ENCODE data around the gene MINDY1. TPM values are rescaled to one million over a fixed set of nuclear protein-coding genes. Genes with fewer than 3 reads are reported as not detected.

MINDY1 gene
- total and polyA plus RNA-seq, 9 of the 15 experiments (the other 6 are each of a cell fraction or from before 2014, with no cell fraction given): 0.49 to 11.0 (median 6.0) TPM

DNA sequence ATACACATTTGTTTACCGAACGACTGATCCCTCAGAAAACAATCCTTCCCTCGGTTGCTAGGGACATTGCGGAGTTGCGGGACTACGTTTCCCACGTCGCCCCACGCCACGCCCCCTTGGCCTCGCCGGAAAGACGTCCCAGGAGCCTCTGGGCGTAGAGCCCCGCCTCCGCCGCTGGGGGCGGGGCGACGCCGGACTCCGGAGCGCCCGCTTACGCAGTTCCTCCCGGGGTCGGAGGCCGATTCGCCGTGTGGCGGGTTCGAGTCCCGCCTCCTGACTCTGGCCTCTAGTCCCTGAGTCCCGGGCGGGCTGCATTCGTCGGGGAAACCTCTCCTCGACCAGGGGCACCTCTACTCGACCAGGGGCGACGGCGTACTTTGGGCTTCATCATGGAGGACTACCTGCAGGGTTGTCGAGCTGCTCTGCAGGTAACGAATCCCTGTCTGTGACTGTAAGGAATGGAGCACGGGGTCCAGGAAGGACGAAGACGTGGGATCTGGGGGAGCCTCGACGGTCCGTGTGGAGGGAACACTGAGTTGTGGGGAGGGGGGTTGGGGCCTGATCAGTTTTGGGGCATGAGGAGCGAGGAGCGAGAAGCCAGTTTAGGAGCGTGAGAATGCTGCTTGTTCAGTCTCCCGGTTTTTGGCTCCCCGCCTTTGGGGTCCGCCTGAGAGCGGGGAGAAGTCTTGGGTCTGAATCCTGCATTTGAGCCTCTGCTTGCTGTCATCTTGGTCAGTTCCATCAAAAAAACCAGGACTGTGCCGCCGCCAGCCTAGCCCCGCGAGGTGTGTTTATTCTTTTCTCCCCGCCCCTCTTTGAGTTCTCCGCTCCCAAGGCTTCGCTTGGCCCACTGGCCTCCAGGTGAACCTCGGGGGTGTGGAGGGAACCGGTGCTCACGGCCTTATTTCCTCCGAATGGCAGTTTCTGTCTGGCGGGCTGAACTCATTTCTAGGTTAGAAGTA, 1.8 kb upstream of the MINDY1 start, which contains the start of gene PRUNE1 (continued):
- TF ChIP-seq, protein P1, sequence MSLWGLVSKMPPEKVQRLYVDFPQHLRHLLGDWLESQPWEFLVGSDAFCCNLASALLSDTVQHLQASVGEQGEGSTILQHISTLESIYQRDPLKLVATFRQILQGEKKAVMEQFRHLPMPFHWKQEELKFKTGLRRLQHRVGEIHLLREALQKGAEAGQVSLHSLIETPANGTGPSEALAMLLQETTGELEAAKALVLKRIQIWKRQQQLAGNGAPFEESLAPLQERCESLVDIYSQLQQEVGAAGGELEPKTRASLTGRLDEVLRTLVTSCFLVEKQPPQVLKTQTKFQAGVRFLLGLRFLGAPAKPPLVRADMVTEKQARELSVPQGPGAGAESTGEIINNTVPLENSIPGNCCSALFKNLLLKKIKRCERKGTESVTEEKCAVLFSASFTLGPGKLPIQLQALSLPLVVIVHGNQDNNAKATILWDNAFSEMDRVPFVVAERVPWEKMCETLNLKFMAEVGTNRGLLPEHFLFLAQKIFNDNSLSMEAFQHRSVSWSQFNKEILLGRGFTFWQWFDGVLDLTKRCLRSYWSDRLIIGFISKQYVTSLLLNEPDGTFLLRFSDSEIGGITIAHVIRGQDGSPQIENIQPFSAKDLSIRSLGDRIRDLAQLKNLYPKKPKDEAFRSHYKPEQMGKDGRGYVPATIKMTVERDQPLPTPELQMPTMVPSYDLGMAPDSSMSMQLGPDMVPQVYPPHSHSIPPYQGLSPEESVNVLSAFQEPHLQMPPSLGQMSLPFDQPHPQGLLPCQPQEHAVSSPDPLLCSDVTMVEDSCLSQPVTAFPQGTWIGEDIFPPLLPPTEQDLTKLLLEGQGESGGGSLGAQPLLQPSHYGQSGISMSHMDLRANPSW (CRISPR knock-in tag; IDR thresholded peaks at IDR 0.05): no peak
- TF ChIP-seq SRSF1 (IDR thresholded peaks at IDR 0.05; ENCODE audit: low read depth, low read length) (no peak), ZNF224 (CRISPR knock-in tag; IDR thresholded peaks at IDR 0.05) (no peak), NELFE (IDR thresholded peaks at IDR 0.05; ENCODE audit: insufficient read depth, insufficient read length) (no peak), POLR2A (conservative IDR thresholded peaks at IDR 0.05) (peak; percentile 77), TAL1 (IDR thresholded peaks at IDR 0.05) (no peak), BCOR (IDR thresholded peaks at IDR 0.05) (peak; percentile 70), KDM1A (IDR thresholded peaks at IDR 0.05) (no peak), SP2 (IDR thresholded peaks at IDR 0.05; ENCODE audit: extremely low read depth, low read depth, low read length, poor library complexity, severe bottlenecking) (no peak), ZNF239 (CRISPR knock-in tag; IDR thresholded peaks at IDR 0.05) (no peak), SIX5 (IDR thresholded peaks at IDR 0.05; ENCODE audit: borderline replicate concordance in 1 of 2, insufficient read depth in 1 of 2, low read depth in 1 of 2, low read length in 2 of 2) (peak; percentile 60 to 68; a peak in 3 of 4 replicates), NFATC3 (IDR thresholded peaks at IDR 0.05) (no peak), MECOM (CRISPR knock-in tag; IDR thresholded peaks at IDR 0.05) (no peak), TEAD1 (CRISPR knock-in tag; IDR thresholded peaks at IDR 0.05) (0 out of 4 replicates have a peak, but pooled peaks of 1 of the 2 experiments have one; percentile 9), CAMTA2 (CRISPR knock-in tag; conservative IDR thresholded peaks at IDR 0.05) (no peak), ZNF212 (CRISPR knock-in tag; IDR thresholded peaks at IDR 0.05) (no peak), ZNF785 (CRISPR knock-in tag; IDR thresholded peaks at IDR 0.05) (no peak), SNRNP70 (optimal IDR thresholded peaks at IDR 0.05; ENCODE audit: low read depth, low read length) (no peak)
- TF ChIP-seq, protein P2, sequence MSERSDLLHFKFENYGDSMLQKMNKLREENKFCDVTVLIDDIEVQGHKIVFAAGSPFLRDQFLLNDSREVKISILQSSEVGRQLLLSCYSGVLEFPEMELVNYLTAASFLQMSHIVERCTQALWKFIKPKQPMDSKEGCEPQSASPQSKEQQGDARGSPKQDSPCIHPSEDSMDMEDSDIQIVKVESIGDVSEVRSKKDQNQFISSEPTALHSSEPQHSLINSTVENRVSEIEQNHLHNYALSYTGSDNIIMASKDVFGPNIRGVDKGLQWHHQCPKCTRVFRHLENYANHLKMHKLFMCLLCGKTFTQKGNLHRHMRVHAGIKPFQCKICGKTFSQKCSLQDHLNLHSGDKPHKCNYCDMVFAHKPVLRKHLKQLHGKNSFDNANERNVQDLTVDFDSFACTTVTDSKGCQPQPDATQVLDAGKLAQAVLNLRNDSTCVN (CRISPR knock-in tag; IDR thresholded peaks at IDR 0.05): no peak
- TF ChIP-seq, protein P3, sequence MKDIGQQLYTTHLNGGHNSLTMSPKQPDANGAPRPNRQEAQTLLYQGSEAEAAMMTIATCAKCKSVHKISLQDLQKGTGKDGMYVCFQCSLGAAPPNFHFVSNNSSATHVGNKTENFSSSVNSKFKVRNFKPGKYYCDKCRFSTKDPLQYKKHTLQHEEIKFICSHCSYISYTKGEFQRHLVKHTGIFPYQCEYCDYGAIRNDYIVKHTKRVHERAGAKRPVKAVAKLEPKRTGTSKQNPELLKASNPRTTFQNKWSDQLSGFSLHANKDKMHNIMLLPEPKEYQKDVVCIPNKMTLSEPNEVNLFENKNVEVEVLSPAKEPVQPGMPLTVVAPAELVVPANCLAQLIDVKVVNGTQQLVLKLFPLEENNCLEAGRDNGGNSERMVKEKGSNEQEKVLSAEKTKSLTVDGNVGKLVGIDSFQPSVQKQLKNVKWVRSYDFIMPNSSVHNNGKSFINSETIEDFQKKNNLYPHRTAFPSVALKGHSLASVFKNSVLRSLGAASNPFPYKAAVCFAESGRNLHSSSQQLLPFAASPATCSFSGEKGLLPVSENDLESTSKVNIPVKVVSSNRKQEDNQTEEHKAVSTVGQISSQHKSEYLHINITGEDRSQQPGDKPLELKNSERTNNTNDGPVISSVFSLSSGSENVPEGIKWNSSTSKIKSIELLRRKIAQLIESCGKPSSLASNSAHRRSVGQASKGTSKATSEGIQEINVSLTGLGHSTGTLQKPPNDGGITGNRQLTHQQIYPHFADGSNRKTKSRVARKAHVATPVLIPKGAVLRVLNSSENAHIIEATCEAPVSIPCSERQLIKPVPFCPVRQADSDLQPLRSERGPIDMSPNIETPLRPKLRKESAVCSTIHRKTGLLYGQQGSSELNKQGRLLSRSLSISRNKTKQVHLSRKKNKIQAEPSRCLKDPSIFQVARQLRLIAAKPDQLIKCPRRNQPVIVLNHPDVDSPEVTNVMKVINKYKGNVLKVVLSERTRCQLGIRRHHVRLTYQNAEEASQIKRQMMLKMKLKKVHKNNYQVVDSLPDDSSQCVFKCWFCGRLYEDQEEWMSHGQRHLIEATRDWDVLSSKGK (CRISPR knock-in tag; IDR thresholded peaks at IDR 0.05): no peak

Measured in K562 (cell line).